ENCODE data around the gene ARRDC1. TPM values are rescaled to one million over a fixed set of nuclear protein-coding genes. Genes with fewer than 3 reads are reported as not detected.
"Not testable (repeated sequence)": the region's sequence is repeated elsewhere in the genome, so short reads cannot be mapped to it uniquely, and the experiment has no call there.

Gene ARRDC1
- total RNA-seq, 2 donors from 2014 or later: 69.1 to 97.2 TPM

DNA sequence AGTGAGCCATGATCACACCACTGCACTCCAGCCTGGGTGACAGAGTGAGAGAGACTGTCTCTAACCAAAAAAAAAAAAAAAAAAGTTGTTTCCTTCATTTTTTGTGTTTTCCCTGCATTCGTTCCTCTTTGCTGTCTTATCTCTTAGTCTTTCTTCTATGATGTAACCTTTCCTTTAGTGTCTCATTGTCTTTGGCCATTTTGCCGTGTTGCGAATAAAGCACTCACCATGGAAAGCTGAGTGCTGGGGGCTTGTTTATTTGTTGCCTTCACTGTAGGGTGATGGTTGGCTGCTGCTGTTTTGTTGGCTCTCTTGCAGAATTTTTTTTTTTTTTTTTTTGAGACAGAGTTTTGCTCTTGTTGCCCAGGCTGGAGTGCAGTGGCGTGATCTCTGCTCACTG, 21.0 kb downstream of the ARRDC1 start:
- no peak overlapping the region for H3K4me3 ChIP-seq
- no peaks in the 10 kb centered on the region for H3K9me3 ChIP-seq
- DNase-seq: no peak
- intact Hi-C loops (cut with DNase I): no loop called here
- peaks cover 7% of the 10 kb centered on the region for H3K4me1 ChIP-seq
- no peaks in the 10 kb centered on the region for H3K27me3 ChIP-seq
- H3K36me3 ChIP-seq: no peaks in the 10 kb centered on the region
- TF ChIP-seq, protein P1, sequence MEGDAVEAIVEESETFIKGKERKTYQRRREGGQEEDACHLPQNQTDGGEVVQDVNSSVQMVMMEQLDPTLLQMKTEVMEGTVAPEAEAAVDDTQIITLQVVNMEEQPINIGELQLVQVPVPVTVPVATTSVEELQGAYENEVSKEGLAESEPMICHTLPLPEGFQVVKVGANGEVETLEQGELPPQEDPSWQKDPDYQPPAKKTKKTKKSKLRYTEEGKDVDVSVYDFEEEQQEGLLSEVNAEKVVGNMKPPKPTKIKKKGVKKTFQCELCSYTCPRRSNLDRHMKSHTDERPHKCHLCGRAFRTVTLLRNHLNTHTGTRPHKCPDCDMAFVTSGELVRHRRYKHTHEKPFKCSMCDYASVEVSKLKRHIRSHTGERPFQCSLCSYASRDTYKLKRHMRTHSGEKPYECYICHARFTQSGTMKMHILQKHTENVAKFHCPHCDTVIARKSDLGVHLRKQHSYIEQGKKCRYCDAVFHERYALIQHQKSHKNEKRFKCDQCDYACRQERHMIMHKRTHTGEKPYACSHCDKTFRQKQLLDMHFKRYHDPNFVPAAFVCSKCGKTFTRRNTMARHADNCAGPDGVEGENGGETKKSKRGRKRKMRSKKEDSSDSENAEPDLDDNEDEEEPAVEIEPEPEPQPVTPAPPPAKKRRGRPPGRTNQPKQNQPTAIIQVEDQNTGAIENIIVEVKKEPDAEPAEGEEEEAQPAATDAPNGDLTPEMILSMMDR (IDR thresholded peaks at IDR 0.05): no peak
- no peak overlapping the region for H3K27ac ChIP-seq
- no peak overlapping the region for H3K9ac ChIP-seq (ENCODE audit: low read depth in 2 of 2, low read length in 2 of 2)

DNA sequence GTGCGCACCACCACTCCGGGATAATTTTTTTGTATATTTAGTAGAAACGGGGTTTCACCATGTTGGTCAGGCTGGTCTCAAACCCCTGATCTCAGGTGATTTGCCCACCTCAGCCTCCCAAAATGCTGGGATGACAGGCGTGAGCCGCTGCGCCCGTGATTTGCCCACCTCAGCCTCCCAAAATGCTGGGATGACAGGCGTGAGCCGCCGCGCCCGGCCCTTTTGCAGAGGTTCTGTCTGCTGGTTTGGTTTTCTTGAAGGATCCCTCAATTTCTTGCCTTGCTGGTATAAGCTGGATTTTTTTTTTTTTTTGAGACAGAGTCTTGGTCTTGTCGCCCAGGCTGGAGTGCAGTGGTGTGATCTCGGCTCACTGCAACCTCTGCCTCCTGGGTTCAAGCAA, 21.9 kb downstream of the ARRDC1 start:
- H3K27ac ChIP-seq; H3K4me3 ChIP-seq; H3K9ac ChIP-seq (ENCODE audit: low read depth in 2 of 2, low read length in 2 of 2); intact Hi-C loops (cut with DNase I); H3K9me3 ChIP-seq; H3K36me3 ChIP-seq; H3K27me3 ChIP-seq; DNase-seq; H3K4me1 ChIP-seq: not testable (repeated sequence)

DNA sequence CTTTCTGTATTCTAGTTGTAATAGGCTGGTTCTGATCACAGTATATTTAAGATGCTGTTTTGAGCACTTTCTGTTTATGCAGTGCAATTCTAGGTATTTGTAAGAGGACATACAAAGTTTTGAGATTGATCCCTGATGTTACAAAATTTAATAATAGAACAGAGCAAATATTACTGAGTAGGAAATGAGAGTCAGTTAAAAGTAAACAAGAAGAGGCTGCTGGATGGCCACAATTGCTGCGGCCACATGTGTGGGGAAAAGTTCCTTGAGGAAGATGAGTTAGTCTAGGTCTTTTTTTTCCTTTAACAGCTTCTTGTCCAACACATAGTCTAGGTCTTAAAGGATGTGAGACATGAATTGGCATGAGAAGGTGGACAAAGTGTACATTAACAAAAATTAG, 24.6 kb downstream of the ARRDC1 start:
- intact Hi-C loops (cut with DNase I): no loop called here
- Histone ChIP-seq H3K9ac (ENCODE audit: low read depth in 2 of 2, low read length in 2 of 2) (no peak overlapping the region), H3K27me3 (no peaks in the 10 kb centered on the region), H3K4me1 (peaks cover 7% of the 10 kb centered on the region), H3K27ac (no peak overlapping the region), H3K36me3 (no peaks in the 10 kb centered on the region), H3K4me3 (no peak overlapping the region), H3K9me3 (no peaks in the 10 kb centered on the region)
- TF ChIP-seq, protein P1 (IDR thresholded peaks at IDR 0.05): no peak
- no peak for DNase-seq

DNA sequence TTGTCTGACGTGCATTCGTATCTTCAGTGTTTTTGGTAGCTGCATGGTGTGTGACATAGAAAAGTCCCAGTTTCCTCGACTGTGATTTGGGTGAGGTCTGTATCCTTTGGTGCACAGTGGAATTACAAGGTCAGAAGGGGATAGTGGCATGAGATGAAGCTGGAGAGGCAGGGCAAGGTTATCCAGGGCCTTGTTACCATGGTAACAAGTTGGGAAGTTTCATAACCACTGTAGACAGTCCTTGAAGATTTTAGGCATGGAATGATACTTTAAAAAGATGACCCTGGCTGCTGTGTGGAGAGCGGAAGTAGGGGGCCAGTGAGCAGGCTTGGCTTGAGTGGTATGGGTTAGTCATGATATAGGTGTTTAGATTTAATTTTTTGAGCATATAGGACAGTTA, 25.2 kb downstream of the ARRDC1 start:
- Histone ChIP-seq H3K4me3 (no peak overlapping the region), H3K9me3 (no peaks in the 10 kb centered on the region), H3K27me3 (no peaks in the 10 kb centered on the region), H3K4me1 (peaks cover 7% of the 10 kb centered on the region), H3K9ac (ENCODE audit: low read depth in 2 of 2, low read length in 2 of 2) (no peak overlapping the region), H3K36me3 (no peaks in the 10 kb centered on the region), H3K27ac (no peak overlapping the region)
- intact Hi-C loops (cut with DNase I): no loop called here
- DNase-seq: no peak
- TF ChIP-seq, protein P1 (IDR thresholded peaks at IDR 0.05): no peak

DNA sequence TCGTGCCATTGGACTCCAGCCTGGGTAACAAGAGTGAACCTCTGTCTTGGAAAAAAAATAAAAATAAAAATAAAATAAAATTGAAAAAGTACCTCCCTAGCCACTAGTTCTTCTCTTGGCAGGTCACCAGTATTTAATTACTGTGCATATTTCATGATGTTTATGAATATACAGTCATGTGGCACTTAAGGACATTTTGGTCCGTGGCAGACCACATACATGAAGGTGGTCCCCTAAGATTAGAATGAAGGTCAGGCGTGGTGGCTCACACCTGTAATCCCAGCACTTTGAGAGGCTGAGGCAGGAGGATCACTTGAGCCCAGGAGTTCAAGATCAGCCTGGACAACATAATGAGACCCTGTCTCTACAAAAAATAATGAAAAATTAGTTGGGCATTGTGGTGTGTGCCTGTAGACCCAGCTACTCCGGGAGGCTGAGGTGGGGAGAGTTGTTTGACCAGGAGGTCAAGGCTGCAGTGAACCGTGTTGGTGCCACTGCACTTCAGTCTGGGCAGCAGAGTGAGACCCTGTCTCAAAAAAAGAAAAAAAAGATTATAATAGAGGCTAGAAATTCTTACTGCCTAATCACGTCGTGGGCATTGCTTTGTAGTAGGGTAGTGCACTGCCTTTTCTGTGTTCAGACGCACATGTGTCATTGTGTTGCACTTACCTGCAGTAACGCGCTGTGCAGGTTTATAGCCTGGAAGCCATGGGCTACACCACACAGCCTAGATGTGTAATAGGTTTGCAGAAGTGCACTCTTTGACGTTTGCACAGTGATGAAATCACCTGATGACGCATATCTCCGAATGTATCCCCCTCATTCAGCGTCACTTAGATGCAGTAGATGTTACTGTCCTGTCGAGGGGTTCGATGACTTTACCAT, 26.1 kb downstream of the ARRDC1 start:
- DNase-seq: no peak
- Histone ChIP-seq H3K27ac (no peak overlapping the region), H3K9ac (ENCODE audit: low read depth in 2 of 2, low read length in 2 of 2) (no peak overlapping the region)

More for the DNA sequence above, 26.1 kb downstream of the ARRDC1 start:
- TF ChIP-seq, protein P1 (IDR thresholded peaks at IDR 0.05): no peak
- intact Hi-C loops (cut with DNase I): no loop called here
- Histone ChIP-seq H3K4me1 (peaks cover 7% of the 10 kb centered on the region), H3K4me3 (no peak overlapping the region), H3K9me3 (no peaks in the 10 kb centered on the region), H3K36me3 (no peaks in the 10 kb centered on the region), H3K27me3 (no peaks in the 10 kb centered on the region)

Measured in colonic mucosa (tissue), 4 donors.